Skeletal muscle tissue (tissue), 4 donors: Measurements from ENCODE around the gene DDX51. TPM values are rescaled to one million over a fixed set of nuclear protein-coding genes. Genes with fewer than 3 reads are reported as not detected.

Experiments used
- H3K27ac ChIP-seq: one replicate; pipeline ENCODE4 v1.7.0; 2013; ENCODE audit warnings: mild to moderate bottlenecking, low read depth, low read length, inconsistent platforms
- H3K27me3 ChIP-seq, 3 donors: one replicate each; pipeline ENCODE4 v1.7.0; 2013; ENCODE audit warnings: low read length in 3 of 3; ENCODE audit not compliant: control insufficient read depth in 3 of 3, insufficient read depth in 3 of 3
- H3K36me3 ChIP-seq, 3 donors: one replicate each; pipeline ENCODE4 v1.7.0; 2013; ENCODE audit warnings: low read length in 3 of 3; ENCODE audit not compliant: control insufficient read depth in 3 of 3, insufficient read depth in 3 of 3
- H3K4me1 ChIP-seq, 3 donors: one replicate each; pipeline ENCODE4 v1.7.0; 2013; ENCODE audit warnings: low read length in 3 of 3, mild to moderate bottlenecking in 3 of 3; ENCODE audit not compliant: control insufficient read depth in 3 of 3, insufficient read depth in 3 of 3
- H3K4me3 ChIP-seq, 3 donors: one replicate each; pipeline ENCODE4 v1.7.0; 2013; ENCODE audit warnings: low read length in 3 of 3
- H3K9ac ChIP-seq, 3 donors: one replicate each; pipeline ENCODE4 v1.7.0; 2013; ENCODE audit warnings: low read length in 3 of 3, mild to moderate bottlenecking in 3 of 3, moderate library complexity in 2 of 3, low read depth in 1 of 3
- H3K9me3 ChIP-seq, 3 donors: one replicate each; pipeline ENCODE4 v1.7.0; 2013; ENCODE audit warnings: low read length in 3 of 3; ENCODE audit not compliant: control insufficient read depth in 3 of 3
- total RNA-seq: library from RNA; depleted of rRNA; stranded (reverse); fragments of >200 nt; gene quantifications from one replicate; pipeline ENCODE4 v1.2.3, GENCODE V29; 2014
- donor health status: Osteomylitis.

Gene DDX51
- total RNA-seq, 1 donor from 2014 or later, result 8.4 TPM

GRCh38 chr12:132166801-132167591 lies 22.9 kb upstream of the DDX51 start:
- Histone ChIP-seq H3K9me3 (no peaks in the 10 kb centered on the region), H3K36me3 (no peaks in the 10 kb centered on the region), H3K4me1 (peaks cover 0 to 13% (median 2%) of the 10 kb centered on the region in 3 donors), H3K27ac (no peak overlapping the region), H3K27me3 (peaks cover 52 to 70% (median 61%) of the 10 kb centered on the region in 3 donors), H3K4me3 (no peak overlapping the region), H3K9ac (no peak overlapping the region)

GRCh38 chr12:132166093-132166492 lies 22.0 kb upstream of the DDX51 start:
- peaks cover 44 to 63% (median 55%) of the 10 kb centered on the region in 3 donors for H3K27me3 ChIP-seq

GRCh38 chr12:132165584-132165983 lies 21.5 kb upstream of the DDX51 start:
- no peak overlapping the region for H3K27ac ChIP-seq
- no peaks in the 10 kb centered on the region for H3K36me3 ChIP-seq
- no peak overlapping the region for H3K4me3 ChIP-seq
- no peaks in the 10 kb centered on the region for H3K9me3 ChIP-seq
- H3K4me1 ChIP-seq, result peaks cover 0 to 15% (median 2%) of the 10 kb centered on the region in 3 donors
- H3K27me3 ChIP-seq, result peaks cover 41 to 60% (median 52%) of the 10 kb centered on the region in 3 donors
- no peak overlapping the region for H3K9ac ChIP-seq

More at GRCh38 chr12:132166093-132166492, 22.0 kb upstream of the DDX51 start:
- Histone ChIP-seq H3K9ac (no peak overlapping the region), H3K4me3 (no peak overlapping the region), H3K36me3 (no peaks in the 10 kb centered on the region), H3K4me1 (peaks cover 0 to 15% (median 2%) of the 10 kb centered on the region in 3 donors), H3K9me3 (no peaks in the 10 kb centered on the region), H3K27ac (no peak overlapping the region)

- Histone ChIP-seq H3K27ac (no peak overlapping the region), H3K4me3 (no peak overlapping the region), H3K9ac (no peak overlapping the region), H3K9me3 (no peaks in the 10 kb centered on the region), H3K36me3 (no peaks in the 10 kb centered on the region), H3K4me1 (peaks cover 0 to 15% (median 2%) of the 10 kb centered on the region in 3 donors), H3K27me3 (peaks cover 43 to 54% (median 43%) of the 10 kb centered on the region in 3 donors)
Observed at GRCh38 chr12:132164426-132164825, 20.3 kb upstream of the DDX51 start.

- no peak overlapping the region for H3K27ac ChIP-seq
- H3K27me3 ChIP-seq, result peaks cover 41 to 53% (median 42%) of the 10 kb centered on the region in 3 donors
- no peaks in the 10 kb centered on the region for H3K9me3 ChIP-seq
- no peaks in the 10 kb centered on the region for H3K36me3 ChIP-seq
- no peak overlapping the region for H3K4me3 ChIP-seq
- H3K4me1 ChIP-seq, result peaks cover 0 to 15% (median 2%) of the 10 kb centered on the region in 3 donors
- no peak overlapping the region for H3K9ac ChIP-seq
Observed at GRCh38 chr12:132163911-132164288, 19.8 kb upstream of the DDX51 start.

GRCh38 chr12:132163041-132163910 lies 19.2 kb upstream of the DDX51 start:
- Histone ChIP-seq H3K4me1 (peaks cover 0 to 15% (median 2%) of the 10 kb centered on the region in 3 donors), H3K27me3 (peaks cover 35 to 47% (median 37%) of the 10 kb centered on the region in 3 donors), H3K27ac (no peak overlapping the region), H3K9ac (peak overlapping the region in 1 of 3 donors; percentile 8), H3K36me3 (peaks cover 0 to 2% (median 1%) of the 10 kb centered on the region in 3 donors), H3K4me3 (no peak overlapping the region), H3K9me3 (no peaks in the 10 kb centered on the region)

- Histone ChIP-seq H3K4me1 (peaks cover 0 to 15% (median 2%) of the 10 kb centered on the region in 3 donors), H3K27me3 (peaks cover 28 to 44% (median 31%) of the 10 kb centered on the region in 3 donors), H3K36me3 (peaks cover 5 to 9% (median 8%) of the 10 kb centered on the region in 3 donors), H3K9ac (peak overlapping the region in 1 of 3 donors; percentile 8), H3K4me3 (no peak overlapping the region), H3K27ac (no peak overlapping the region), H3K9me3 (no peaks in the 10 kb centered on the region)
Observed at GRCh38 chr12:132162508-132163031, 18.5 kb upstream of the DDX51 start.

- Histone ChIP-seq H3K4me1 (peaks cover 0 to 15% (median 2%) of the 10 kb centered on the region in 3 donors), H3K9ac (no peak overlapping the region), H3K4me3 (no peak overlapping the region), H3K36me3 (peaks cover 6 to 15% (median 11%) of the 10 kb centered on the region in 3 donors), H3K9me3 (no peaks in the 10 kb centered on the region), H3K27me3 (peaks cover 27 to 38% (median 29%) of the 10 kb centered on the region in 3 donors), H3K27ac (no peak overlapping the region)
Observed at GRCh38 chr12:132161796-132162507, 17.8 kb upstream of the DDX51 start.

- no peaks in the 10 kb centered on the region for H3K9me3 ChIP-seq
- H3K27me3 ChIP-seq, result peaks cover 27 to 32% (median 29%) of the 10 kb centered on the region in 3 donors
- no peak overlapping the region for H3K9ac ChIP-seq
- H3K27ac ChIP-seq, result no peak overlapping the region
- no peak overlapping the region for H3K4me3 ChIP-seq
- peaks cover 9 to 23% (median 16%) of the 10 kb centered on the region in 3 donors for H3K36me3 ChIP-seq
- peaks cover 0 to 15% (median 2%) of the 10 kb centered on the region in 3 donors for H3K4me1 ChIP-seq
Observed at GRCh38 chr12:132161036-132161781, 17.1 kb upstream of the DDX51 start.
